NCI-H2227 treated with DMSO at 0.1 percent for 48 hours (cell line): ENCODE measurements around the gene ARMS2.

Experiments
- DNase-seq: peaks from one replicate; lab custom pipeline; 2025; lab: John Stamatoyannopoulos, UW

The ARMS2 gene

GRCh38 chr10:122473116-122473515 lies 18.7 kb downstream of the ARMS2 start:
- DNase-seq, result no peak

GRCh38 chr10:122474131-122474818 lies 19.8 kb downstream of the ARMS2 start:
- peak; percentile 24 for DNase-seq

GRCh38 chr10:122475100-122475499 lies 20.6 kb downstream of the ARMS2 start:
- no peak for DNase-seq

GRCh38 chr10:122475591-122476332 lies 21.3 kb downstream of the ARMS2 start:
- DNase-seq, result no peak

GRCh38 chr10:122476333-122476695 lies 21.9 kb downstream of the ARMS2 start:
- DNase-seq, result no peak

- DNase-seq, result no peak
These were observed 23.0 kb downstream of the ARMS2 start for GRCh38 chr10:122477436-122477835.

- DNase-seq, result no peak
These were observed 24.5 kb downstream of the ARMS2 start for GRCh38 chr10:122478971-122479370.

GRCh38 chr10:122480146-122480833 lies 25.8 kb downstream of the ARMS2 start:
- no peak for DNase-seq

- no peak for DNase-seq
These were observed 27.0 kb downstream of the ARMS2 start for GRCh38 chr10:122481296-122482056.

- DNase-seq, result no peak
These were observed 30.0 kb downstream of the ARMS2 start for GRCh38 chr10:122484276-122485060.

GRCh38 chr10:122485670-122486069 lies 31.2 kb downstream of the ARMS2 start:
- DNase-seq, result no peak

GRCh38 chr10:122486406-122487080 lies 32.1 kb downstream of the ARMS2 start:
- DNase-seq, result no peak

- no peak for DNase-seq
These were observed 32.8 kb downstream of the ARMS2 start for GRCh38 chr10:122487174-122487765.

- no peak for DNase-seq
These were observed 35.8 kb downstream of the ARMS2 start for GRCh38 chr10:122490268-122490667.

- DNase-seq, result no peak
These were observed 36.6 kb downstream of the ARMS2 start for GRCh38 chr10:122490786-122491680.

GRCh38 chr10:122492006-122492405 lies 37.6 kb downstream of the ARMS2 start:
- no peak for DNase-seq

GRCh38 chr10:122492999-122493481 lies 38.6 kb downstream of the ARMS2 start:
- no peak for DNase-seq

- DNase-seq, result no peak
These were observed 39.3 kb downstream of the ARMS2 start for GRCh38 chr10:122493761-122494160.

- no peak for DNase-seq
These were observed 39.8 kb downstream of the ARMS2 start for GRCh38 chr10:122494173-122494820.
